ENCODE results near the gene ARHGEF10L.
A peak's percentile ranks its signal among the peaks of the same experiment; 100 is the strongest.
"Not testable (repeated sequence)": the region's sequence is repeated elsewhere in the genome, so short reads cannot be mapped to it uniquely, and the experiment has no call there.

ARHGEF10L gene, protein sequence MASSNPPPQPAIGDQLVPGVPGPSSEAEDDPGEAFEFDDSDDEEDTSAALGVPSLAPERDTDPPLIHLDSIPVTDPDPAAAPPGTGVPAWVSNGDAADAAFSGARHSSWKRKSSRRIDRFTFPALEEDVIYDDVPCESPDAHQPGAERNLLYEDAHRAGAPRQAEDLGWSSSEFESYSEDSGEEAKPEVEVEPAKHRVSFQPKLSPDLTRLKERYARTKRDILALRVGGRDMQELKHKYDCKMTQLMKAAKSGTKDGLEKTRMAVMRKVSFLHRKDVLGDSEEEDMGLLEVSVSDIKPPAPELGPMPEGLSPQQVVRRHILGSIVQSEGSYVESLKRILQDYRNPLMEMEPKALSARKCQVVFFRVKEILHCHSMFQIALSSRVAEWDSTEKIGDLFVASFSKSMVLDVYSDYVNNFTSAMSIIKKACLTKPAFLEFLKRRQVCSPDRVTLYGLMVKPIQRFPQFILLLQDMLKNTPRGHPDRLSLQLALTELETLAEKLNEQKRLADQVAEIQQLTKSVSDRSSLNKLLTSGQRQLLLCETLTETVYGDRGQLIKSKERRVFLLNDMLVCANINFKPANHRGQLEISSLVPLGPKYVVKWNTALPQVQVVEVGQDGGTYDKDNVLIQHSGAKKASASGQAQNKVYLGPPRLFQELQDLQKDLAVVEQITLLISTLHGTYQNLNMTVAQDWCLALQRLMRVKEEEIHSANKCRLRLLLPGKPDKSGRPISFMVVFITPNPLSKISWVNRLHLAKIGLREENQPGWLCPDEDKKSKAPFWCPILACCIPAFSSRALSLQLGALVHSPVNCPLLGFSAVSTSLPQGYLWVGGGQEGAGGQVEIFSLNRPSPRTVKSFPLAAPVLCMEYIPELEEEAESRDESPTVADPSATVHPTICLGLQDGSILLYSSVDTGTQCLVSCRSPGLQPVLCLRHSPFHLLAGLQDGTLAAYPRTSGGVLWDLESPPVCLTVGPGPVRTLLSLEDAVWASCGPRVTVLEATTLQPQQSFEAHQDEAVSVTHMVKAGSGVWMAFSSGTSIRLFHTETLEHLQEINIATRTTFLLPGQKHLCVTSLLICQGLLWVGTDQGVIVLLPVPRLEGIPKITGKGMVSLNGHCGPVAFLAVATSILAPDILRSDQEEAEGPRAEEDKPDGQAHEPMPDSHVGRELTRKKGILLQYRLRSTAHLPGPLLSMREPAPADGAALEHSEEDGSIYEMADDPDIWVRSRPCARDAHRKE (N-terminal part only)

DNA sequence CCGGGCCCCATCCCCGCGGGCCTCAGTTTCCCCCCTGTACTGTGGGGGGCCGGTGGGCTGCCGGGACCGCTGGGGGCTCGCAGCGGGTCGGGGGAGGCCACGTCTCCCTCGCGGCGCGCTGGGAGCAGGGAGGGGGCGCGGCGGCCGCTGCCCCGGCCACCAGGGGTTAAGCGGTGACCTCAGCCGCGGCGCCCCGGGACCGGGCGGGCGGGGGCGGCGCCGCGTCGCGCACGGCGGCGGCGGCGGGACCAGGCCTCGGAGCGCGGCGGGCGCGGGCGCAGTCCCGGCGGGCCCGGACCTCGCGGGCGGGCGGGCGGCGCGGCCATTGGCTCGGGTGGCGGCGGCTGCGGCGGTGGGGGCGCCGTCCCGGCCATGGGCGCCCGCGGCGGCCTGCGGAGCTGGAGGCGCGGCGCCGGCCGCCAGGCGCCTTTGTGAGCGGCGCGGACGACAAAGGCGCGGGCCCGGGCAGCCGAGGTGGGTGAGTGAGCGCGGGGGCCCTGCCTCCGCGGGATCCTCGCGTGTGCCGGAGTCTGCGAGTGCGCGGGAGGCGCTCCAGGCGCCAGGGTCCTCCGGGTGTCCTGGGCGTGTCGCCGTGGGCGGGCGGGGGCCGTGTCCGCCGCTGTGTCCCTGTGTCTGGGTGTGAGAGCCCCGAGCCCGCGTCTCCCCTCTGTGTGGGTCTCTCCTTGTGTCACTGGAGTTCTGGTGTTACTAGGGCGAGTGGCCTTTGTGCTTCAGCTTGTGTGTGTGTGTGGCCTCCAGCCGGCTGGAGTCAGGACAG lies at the start of gene ARHGEF10L:
Gene ARHGEF10L, plus strand, starts transcription at position 222 of the 778 bp plus-strand sequence. CDS start 40,898 bp downstream, outside the sequence.
- DNase-seq: peak; percentile 19

DNA sequence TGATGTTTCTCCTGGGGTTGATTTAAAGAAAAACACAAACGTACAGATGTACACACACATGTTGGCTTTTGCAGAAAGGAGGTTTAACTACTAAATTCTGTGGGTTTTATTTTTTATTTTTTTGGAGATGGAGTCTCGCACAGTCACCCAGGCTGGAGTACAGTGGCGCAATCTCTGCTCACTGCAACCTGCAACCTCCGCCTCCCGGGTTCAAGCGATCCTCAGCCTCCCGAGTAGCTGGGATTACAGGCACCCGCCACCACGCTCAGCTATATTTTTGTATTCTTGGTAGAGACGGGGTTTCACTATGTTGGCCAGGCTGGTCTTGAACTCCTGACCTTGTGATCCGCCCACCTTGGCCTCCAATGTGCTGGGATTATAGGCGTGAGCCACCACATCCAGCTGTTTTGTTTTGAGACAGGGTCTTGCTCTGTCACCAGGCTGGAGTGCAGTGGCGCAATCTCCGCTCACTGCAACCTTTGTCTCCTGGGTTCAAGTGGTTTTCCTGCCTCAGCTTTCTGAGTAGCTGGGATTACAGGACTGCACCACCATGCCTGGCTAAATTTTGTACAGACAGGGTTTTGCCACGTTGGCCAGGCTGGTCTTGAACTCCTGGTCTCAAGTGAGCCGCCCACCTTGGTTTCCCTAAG lies 49.6 kb upstream of the ARHGEF10L start:
- not testable (repeated sequence) for DNase-seq

DNA sequence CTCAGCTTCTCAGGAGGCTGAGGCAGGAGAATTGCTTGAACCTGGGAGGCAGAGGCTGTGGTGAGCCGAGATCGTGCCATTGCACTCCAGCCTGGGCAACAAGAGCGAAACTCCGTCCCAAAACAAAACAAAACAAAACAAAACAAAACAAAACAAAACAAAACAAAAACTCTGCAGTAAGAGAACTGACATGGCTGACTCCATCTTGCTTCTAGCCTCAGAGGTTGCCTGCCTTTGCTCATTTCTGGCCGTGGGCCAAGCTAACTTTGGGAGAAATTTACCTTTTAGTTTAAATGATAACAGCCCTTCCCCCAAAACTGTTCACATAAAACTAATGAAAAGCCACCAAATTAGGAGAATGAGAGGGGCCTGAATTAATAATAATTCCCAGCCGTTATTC lies 48.8 kb upstream of the ARHGEF10L start:
- not testable (repeated sequence) for DNase-seq

DNA sequence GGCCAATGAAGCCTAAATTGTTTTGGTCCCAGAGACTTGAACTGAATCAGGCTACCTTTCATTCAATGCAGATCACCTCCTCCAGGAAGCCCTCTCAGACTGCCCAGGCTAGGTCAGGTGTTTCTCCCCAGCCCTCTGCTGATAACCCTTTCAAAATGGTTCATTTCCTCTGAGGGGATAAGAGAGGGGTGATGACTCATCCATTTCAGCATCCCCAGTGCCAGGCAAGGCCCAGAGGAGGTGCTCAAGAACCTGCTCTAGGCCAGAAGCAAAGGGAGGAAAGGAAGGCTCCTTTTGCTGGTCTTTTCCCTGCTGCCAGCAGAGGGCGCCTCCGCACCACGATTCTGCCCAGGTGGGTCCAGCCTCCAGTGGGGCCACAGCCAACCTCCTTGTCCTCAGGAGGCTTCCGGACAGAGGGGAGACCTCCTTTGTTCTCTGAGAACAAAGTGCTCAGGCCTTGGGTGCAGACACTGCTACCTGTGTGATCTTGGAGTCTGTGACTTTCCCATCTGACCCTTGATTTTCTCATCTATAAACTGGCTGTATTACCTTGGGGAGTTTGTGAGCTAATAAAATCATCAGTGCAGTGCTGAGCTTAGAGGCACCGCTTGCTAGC lies 45.3 kb upstream of the ARHGEF10L start:
- no peak for DNase-seq

DNA sequence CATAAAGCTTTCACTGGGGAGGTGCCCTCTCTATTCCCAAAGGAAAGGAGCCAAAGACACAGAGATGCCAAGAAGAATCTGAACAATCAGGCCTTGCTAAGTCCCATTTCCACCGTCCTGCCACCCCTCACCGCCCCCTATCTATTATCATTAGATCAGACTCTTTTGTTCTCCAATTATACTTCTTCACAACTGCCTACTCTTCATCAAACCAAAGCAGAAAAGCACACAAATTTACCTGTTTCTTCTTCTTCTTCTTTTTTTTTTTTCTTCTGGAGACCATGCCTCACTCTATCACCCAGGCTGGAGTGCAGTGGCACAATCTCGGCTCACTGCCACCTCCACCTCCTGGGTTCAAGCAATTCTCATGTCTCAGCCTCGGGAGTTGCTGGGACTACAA lies 43.1 kb upstream of the ARHGEF10L start:
- DNase-seq: no peak

DNA sequence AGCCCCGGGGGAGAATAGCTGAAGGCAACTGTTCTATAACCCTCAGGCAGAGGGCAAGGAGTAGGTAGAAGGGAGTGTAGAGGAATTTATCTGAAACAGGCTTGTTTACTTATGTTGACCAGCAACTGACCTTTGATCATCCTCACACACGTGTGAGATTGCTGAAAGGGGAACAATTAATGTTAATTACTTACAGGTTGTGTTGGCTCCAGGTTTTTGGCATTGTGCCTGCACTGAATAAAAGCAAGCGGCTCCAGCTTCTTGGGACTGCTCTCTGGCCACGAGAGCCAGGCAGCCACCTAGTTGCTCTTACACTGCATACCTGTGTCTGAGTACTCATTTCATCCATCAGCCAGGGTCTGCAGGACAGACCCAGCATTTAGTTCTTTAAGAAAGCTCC lies 41.3 kb upstream of the ARHGEF10L start:
- DNase-seq: no peak

DNA sequence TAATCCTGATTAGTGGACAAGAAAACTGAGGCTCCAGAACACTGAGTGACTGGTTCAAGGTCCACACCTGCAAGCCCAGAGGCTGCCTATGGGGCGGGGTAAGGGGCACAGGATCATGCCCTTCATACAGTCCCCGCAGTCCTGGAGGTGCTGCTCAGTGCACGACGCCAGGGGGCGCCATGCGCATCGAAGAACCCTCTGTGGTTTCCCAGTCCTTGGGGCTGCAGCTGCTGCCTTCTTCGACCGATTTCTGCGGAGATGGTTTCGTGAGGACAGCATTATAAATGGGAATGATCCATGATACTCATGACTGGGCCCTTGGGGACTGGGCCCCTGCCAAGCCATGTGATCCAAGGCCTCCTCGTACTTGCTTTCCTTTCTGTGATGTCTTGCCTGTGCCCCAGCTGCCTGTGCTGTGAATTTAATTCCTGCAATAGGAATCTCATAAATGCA lies 37.1 kb upstream of the ARHGEF10L start:
- peak; percentile 76 for DNase-seq

DNA sequence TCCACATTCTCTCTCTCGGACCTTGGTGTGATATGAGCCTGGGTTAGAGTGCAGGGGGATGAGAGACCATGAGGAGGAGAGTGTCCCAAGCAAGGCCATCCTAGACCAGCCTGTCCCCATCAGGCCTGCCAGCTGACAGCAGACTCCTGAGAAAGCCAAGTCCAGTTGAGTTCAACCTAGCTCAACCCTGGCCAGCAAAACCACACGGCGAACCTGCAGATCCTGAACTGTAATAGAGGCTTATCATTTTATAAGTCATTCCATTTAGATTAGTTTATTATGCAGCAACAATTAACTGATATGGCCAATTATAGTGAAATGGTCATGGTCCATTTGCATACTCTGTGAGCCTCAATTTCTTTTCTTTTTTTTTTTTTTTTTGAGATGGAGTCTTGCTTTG lies 36.4 kb upstream of the ARHGEF10L start:
- no peak for DNase-seq

DNA sequence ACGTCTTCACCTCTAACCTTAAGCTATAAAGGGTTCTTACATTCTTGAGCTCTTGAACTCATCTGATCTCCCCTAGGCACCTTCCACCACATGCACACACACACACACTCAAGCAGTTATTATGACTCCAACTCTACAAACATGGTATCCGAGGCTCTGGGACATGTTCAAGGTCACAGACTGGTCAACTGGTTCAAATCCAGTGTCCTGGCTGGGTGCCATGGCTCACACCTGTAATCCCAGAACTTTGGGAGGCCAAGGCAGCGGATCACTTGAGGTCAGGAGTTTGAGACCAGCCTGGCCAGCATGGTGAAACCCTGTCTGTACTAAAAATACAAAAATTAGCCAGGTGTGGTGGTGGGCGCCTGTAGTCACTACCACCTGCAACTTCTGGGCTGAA lies 32.3 kb upstream of the ARHGEF10L start:
- DNase-seq: not testable (repeated sequence)

DNA sequence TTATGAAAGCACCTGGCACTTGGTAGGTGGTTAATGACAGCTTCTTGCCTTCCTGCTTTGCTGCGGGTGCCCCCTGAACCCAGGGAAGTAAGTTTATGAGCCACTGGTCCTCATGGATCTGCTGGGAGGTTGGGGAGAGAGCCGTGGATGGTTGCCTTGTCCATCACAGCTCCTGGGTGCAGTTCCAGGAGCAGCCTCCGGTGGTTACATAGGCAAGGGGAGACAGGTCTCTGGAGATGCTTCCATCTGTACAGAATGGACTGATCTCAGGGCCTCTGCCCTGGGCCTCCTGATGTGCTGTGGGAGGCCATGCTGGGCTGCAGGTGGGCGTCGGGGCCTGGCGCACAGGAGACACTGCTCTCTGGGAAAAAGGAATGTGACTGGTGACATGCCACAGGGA lies 31.6 kb upstream of the ARHGEF10L start:
- no peak for DNase-seq

DNA sequence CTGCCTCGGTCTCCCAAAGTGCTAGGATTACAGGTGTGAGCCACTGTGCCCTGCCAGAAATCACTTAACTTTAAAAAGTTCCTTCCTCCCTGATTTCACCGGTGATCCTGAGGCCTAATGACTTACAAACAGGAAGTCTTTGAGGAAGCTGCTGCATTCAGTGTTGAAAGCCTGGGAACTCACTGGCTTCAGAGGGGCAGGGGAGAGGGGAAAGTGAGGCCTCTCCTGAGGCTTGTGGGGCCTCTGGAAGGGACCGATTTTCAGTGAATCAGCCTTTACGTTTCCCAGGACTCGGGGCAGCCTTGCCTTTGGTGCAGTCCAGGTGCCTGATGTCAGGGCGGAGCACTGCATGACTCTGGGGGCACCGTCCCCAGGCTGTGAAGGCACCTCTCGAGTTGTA lies 30.1 kb upstream of the ARHGEF10L start:
- DNase-seq: no peak

DNA sequence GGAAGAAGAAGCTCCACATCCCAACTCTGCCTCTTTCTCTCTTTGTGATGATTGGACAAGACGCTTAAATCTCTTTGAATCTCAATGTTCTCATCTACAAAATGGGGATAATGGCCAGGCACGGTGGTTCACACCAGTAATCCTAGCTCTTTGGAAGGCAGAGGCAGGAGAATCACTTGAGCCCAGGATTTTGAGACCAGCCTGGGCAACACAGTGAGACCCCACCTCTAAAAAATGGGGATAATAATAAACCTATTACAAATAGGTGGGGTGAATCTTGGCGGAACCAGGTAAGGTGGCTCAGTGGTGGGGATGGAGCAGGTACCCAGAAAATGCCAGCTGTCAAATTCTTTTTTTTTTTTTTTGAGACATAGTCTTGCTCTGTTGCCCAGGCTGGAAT lies 29.4 kb upstream of the ARHGEF10L start:
- DNase-seq: no peak

DNA sequence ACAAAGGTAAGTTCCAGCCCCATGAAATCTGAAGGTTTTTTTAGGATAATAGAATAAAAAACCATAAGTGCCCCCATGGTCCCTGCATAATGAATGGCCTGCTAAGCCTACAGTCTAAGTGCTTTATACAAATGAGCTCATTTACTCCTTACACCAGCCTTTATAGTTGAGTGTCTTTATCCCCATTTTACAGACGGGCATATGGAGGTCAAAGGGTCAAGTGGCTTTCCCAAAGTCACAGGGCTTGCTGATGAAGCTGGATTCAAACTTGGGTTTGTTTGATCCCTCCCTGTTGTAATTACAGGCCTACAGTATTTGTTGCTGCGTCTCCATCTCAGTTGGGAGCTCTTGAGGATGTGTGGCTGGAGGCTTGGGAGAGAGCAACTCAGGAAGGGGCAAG lies 28.3 kb upstream of the ARHGEF10L start:
- no peak for DNase-seq

DNA sequence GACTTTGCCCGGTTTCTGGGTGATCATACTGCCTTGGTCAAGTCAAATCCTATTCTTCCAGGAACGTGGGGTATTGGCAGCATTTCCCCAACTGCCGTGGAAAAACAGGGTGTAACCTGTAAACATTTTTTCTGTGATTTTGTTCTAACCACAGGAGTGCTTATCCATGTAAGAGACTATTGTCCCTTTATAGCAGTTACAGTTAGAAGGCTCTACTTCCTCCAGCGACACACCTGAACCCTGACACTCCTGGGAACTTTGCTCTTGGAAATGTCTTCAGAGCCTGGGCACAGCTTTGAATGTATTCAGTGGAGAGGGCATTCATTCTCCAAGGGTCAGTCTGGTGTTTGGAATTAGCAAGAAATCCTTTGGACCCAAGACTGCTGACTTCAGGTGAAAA lies 26.4 kb upstream of the ARHGEF10L start:
- no peak for DNase-seq

DNA sequence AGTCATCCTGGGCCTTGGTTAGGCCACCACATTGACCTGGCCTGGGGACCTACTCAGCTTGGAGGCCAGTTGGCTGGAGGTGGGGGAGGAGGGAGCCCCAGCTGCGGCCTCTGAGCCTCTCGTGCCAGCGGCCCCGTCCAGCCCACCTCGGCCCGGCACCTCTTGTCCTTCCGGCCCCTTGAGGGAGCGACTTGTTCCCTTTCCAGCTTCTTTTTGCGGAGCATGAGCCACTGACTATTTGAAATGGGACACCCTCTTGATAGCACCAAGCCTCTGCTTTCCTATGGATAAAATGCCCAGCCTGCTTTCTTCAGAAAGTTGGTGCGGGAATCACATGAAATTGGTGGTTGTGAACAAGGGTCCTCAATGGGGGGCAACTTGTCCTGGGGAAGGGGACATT lies 24.7 kb upstream of the ARHGEF10L start:
- no peak for DNase-seq

DNA sequence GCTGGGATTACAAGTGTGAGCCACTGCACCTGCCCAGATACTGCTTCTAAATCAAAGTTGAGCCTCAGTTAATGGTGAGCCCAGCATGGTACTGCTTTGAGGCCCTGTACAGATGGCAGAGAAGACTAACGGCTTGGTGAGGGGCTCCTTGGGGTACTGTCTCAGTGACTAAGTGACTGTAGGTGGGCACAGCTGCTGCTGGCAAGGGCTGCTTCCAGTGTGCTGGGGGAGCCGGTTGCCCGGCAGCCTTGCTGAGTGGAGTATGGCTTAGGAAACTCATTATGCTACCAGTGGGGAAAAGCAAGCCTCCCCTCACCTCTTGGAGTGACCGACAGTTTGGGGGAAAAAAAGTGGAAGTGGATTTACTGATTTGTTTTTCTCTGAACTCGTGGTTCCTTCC lies 23.6 kb upstream of the ARHGEF10L start:
- DNase-seq: no peak

DNA sequence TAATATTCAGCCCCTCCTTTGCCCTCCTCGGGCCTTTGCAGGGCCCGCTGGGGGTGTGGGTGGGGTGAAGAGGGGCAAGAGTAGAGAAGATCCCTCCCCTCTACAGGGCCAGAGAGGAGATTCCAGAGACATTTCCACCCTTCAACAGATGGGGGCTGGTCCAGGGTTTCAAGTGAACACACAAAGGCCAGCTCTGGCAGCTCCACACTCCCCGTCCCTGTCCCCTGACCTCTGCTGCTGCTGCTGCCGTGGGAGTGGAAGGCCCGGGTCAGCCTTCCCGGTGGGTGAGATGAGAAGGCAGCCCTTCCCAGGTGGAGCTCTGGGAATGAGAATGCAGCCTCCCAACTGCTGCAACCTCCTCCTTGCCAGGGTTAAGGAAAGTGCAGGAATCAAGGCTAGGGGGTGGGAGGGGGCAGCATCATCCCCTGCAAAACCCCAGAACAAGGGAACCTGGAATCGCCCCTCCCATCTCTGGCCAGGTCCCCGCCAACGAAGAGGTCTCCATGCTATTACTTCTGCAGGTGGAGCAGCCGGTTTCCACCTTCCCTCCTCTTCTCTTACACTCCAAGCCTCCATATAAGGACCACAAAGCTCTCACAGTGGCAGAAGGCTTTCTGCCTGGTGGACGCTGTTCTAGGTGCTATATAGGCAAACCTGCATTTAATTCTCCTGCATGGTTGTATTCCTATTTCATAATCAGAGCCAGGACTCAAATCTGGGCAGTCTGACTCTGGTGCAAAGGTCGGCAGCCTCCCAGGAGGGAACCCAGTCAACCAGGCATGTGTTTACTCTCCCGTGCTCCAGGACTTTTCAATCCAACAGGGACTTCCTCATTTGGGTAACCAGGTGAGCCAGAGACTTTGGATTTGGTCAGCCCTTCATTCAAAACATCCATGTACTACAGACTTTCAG lies 22.9 kb upstream of the ARHGEF10L start:
- no peak for DNase-seq

DNA sequence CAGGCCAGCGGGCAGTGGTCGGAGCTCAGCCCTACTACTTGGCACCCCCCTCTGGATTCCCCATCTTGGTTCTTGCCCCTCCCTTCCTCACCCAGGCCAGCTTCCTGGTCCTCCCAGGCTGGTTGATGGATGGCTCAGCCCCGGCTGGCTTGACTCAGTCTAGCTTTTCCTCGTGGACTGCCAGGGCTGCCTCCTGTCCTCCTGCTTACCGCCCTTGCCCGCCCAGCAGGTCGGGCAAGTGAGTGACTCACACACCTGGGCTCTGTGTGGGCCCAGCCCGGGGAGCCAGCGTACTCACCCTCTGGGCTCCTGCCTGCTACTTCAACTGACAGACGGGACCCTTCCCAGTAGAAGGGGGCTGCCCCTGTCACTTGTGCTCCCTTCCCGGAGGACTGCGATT lies 19.5 kb upstream of the ARHGEF10L start:
- no peak for DNase-seq

DNA sequence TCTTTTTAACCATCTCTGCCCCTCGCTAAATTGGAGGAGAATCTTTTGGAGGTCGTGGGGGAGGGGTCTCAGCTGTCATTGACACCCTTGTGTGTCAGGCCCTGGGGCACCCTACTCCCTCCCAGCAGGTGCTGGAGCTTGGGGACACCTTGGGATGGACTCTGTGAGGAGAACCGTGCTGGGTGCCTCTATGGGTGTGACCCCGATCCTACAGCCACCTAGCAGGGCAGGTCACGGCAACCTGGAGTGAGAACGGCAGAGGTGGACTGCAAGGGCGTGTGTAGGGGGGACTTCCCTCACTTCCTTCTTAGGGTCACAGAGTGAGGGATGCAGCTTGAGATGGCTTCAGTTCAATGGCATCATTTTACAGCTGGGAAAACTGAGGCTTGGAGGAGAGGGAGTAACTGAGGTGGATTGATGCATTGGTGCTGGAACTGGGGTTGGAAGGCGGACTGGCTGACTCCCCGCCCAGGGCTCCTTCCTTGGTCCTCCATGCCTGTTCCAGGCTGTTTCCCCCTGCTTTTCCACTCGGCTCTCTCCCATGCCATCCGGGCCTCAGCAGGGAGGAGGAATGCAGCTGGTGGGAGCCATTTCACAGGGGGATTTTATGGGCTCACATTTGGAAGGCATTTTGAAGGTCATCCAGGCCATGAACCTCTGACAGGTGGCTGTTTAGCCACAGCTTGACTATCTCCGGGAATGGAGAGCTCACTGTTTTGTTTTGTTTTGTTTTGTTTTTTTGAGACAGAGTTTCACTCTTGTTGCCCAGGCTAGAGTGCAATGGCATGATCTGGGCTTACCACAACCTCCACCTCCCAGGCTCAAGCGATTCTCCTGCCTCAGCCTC lies 18.8 kb upstream of the ARHGEF10L start:
- DNase-seq: no peak
